Activated naive CD8-positive, alpha-beta T cell treated with anti-CD3 and anti-CD28 coated beads for 36 hours (primary cell): ENCODE results near the gene EHD1. TPM values are rescaled to one million over a fixed set of nuclear protein-coding genes. Genes with fewer than 3 reads are reported as not detected.
A peak's percentile ranks its signal among the peaks of the same experiment; 100 is the strongest.
"Not testable (repeated sequence)": the region's sequence is repeated elsewhere in the genome, so short reads cannot be mapped to it uniquely, and the experiment has no call there.

ENCODE experiments used
- DNase-seq: peaks from one replicate; pipeline ENCODE4 v3.0.0; 2021
- H3K27ac Mint-ChIP-seq: one replicate; pipeline ENCODE4 v1.8.0; 2022; ENCODE audit warnings: mild to moderate bottlenecking, moderate library complexity, mixed read lengths
- H3K27me3 Mint-ChIP-seq: one replicate; pipeline ENCODE4 v1.8.0; 2022; ENCODE audit warnings: mild to moderate bottlenecking, mixed read lengths
- H3K36me3 Mint-ChIP-seq: one replicate; pipeline ENCODE4 v1.8.0; 2021; ENCODE audit warnings: mild to moderate bottlenecking, mixed read lengths
- H3K4me1 Mint-ChIP-seq: one replicate; pipeline ENCODE4 v1.8.0; 2021; ENCODE audit warnings: mixed read lengths
- H3K4me3 Mint-ChIP-seq: one replicate; pipeline ENCODE4 v1.8.0; 2022; ENCODE audit warnings: mild to moderate bottlenecking, moderate library complexity, mixed read lengths
- H3K9me3 Mint-ChIP-seq: one replicate; pipeline ENCODE4 v1.8.0; 2022; ENCODE audit warnings: mixed read lengths
- total RNA-seq, 2 experiments: library from RNA; stranded (reverse); gene quantifications; one replicate each; pipeline ENCODE4 v1.2.3, GENCODE V29; 2021

Gene EHD1
- total RNA-seq, 2 experiments from 2014 or later: 103 to 112 TPM

DNA sequence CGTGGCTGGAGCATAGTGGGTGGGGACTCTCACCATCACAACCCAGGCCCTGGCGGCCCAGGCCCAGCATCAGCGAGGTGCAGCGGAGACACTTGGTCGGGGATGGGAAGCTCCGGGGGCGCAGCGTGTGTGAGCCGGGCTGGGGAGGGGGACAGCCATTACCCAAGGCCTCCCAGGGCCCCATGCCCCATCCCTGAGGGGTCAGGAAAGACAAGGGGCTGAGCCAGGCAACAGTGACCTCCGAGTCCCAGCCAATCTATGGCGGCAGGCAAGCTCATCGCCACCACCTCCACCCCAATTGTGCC is 45.3 kb downstream of the EHD1 start:
- no peaks in the 10 kb centered on the region for H3K27me3 Mint-ChIP-seq
- no peak overlapping the region for H3K4me3 Mint-ChIP-seq
- H3K36me3 Mint-ChIP-seq: no peaks in the 10 kb centered on the region
- H3K4me1 Mint-ChIP-seq: no peaks in the 10 kb centered on the region
- no peak for DNase-seq
- no peak overlapping the region for H3K27ac Mint-ChIP-seq
- no peaks in the 10 kb centered on the region for H3K9me3 Mint-ChIP-seq

DNA sequence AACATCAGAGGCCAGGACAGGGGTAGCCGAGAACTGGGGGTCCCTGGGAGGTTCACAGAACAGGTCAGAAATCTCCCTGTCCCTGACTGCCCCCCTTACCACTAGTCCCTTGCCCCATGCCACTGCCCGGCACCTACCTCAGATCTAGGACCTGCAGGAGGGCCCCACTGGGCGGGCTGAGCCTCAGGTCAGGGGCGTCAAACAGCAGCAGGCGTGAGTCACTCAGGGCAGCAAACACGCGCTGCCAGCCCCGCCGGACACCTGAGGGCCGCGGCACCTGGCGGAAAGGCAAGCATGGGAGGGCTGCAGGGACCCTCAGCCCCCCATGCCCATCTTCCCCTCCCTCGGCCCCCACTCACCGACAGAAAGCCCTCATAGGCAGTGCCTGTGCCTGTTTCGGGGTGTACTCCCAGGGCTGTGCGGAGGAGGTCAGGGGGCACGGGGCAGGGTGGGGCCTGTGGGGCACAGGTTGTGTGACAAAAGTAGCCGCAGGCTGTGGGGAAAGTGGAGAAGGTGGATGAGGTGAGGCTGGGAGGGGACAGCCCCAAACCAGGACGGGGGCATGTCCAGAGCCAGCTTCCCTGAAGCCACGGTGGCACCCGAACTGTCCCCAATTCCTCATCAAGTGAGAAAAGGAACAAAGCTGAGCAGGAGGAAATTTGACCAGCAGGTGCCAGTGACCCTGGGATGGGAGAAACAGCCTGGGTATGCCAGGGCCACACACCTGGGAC is 45.8 kb downstream of the EHD1 start:
- H3K27me3 Mint-ChIP-seq: no peaks in the 10 kb centered on the region
- no peak overlapping the region for H3K4me3 Mint-ChIP-seq
- DNase-seq: no peak
- no peaks in the 10 kb centered on the region for H3K4me1 Mint-ChIP-seq
- H3K36me3 Mint-ChIP-seq: no peaks in the 10 kb centered on the region
- H3K27ac Mint-ChIP-seq: no peak overlapping the region
- no peaks in the 10 kb centered on the region for H3K9me3 Mint-ChIP-seq

DNA sequence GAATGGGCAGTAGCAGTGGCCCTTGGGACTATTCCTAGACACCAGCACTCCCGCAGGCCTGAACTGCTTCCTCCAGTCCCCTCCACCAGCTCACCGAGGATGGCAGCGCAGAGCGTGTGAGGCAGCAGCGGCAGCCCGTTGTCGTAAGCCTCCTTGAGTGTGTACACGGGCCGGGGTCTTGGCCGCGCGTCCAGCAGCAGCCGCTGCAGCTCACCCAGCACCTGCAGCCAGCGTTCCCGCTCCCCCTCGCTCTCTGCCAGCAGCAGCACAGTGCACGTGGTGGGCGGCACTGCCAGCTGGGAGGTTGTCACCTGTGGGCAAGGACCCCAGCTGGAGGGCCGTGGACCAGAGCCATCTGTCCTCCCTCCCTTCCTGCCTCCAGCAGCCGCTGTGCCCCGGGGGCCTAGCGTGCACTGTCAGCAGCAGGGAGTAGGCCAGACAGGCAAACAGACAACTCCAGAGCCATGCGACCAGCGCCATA is 47.0 kb downstream of the EHD1 start:
- no peak overlapping the region for H3K4me3 Mint-ChIP-seq

DNA sequence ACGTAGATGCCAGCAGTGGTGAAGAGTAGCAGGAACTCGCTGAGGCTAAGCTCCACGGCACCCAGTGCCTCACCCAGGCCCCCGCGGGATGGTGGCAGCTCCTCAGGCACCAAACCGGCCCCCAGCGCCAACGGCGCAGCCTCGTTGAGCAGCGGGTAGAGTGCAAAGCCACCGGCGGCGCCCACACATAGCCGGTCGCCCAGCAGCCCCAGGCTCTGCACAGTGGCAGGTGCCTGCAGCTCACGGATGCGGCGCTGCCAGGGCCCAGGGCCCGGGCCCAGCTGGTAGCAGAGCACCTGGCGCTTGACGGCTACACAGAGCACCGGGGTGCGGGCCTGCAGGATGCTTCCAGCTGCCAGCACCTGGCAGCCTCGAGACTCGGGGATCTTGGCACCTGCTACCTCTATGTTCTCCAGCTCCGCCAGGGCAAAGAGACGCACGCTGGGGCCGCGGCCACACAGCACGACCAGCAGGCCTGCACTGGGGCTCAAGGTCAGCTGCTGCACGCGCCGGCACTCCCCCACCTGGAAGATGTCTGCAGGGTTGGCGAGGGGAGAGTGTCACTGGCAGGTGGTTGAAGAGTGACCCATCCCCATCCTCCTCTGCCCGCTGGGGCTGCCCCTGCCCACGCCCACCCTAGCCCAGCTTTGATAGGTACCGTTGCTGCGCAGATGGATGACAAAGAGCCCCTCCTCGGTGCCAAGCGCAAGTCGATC is 48.7 kb downstream of the EHD1 start:
- no peak overlapping the region for H3K4me3 Mint-ChIP-seq
- no peak for DNase-seq
- H3K36me3 Mint-ChIP-seq: no peaks in the 10 kb centered on the region
- no peaks in the 10 kb centered on the region for H3K9me3 Mint-ChIP-seq
- no peaks in the 10 kb centered on the region for H3K4me1 Mint-ChIP-seq
- no peak overlapping the region for H3K27ac Mint-ChIP-seq
- no peaks in the 10 kb centered on the region for H3K27me3 Mint-ChIP-seq

More for the DNA sequence above, 47.0 kb downstream of the EHD1 start:
- H3K36me3 Mint-ChIP-seq: no peaks in the 10 kb centered on the region
- no peaks in the 10 kb centered on the region for H3K4me1 Mint-ChIP-seq
- no peak for DNase-seq
- no peaks in the 10 kb centered on the region for H3K9me3 Mint-ChIP-seq
- no peak overlapping the region for H3K27ac Mint-ChIP-seq
- no peaks in the 10 kb centered on the region for H3K27me3 Mint-ChIP-seq

DNA sequence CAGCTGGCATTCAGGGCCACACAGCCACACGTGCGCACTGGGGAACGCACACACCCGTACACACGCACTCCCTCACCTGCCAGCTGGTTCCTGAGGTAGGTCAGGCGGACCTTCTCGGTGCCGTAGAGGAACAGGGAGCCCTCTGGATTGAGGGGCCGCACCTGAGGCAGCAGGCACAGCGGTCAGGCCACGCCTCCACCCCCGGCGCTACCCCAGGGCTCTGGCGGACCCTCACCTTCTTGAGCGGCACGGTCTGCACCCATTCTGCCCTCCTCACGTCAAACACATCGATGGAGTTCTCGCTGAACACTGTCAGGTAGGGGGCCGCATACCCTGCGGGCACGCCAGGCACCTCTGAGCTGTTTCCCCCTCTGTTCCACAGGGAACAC is 51.0 kb downstream of the EHD1 start:
- Mint-ChIP-seq H3K4me3 (no peak overlapping the region), H3K4me1 (no peaks in the 10 kb centered on the region), H3K36me3 (no peaks in the 10 kb centered on the region), H3K27ac (no peak overlapping the region), H3K27me3 (no peaks in the 10 kb centered on the region), H3K9me3 (no peaks in the 10 kb centered on the region)
- DNase-seq: no peak

DNA sequence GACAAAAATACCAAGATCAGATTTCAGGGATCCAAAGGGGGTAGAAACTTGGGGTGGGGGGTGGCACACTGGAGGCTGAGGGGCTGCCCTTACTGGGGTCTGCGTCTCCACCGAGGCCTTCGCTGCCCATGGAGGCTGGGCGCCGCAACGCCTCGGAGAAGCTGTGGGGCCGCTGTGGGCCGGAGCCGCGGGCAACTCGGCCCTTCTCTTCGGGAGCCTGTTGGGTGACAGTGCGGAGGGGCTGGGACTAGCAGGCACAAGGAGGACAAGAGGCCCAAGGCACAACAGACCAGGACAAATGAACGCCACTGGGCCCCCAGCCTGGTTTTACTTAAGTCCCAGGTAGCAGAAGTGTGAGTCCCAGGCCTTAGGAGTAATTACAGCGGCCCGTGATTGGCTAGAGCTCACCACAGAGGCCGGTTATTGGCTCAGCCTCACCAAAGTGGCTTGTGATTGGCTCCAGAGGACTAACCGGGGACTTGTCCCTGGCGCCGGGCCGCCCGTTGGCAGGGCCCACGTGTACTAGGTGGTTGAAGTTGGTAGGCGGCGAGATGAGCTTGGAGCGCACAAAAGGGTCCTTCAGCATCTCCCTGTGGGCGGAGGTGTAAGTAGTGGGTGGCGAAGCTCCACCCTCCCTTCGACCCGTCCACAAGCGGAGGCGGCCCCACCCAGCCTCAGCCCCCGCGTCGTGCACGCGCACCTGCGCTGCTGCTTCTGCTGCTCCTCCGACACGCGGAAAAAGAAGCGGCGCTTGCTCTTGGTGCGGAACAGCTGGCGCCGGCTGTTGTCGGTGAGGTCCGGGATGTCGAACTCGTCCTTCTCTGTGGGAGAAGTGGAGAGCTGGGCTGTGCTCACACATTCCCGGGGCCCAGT is 51.6 kb downstream of the EHD1 start:
- no peak for DNase-seq
- Mint-ChIP-seq H3K36me3 (no peaks in the 10 kb centered on the region), H3K27me3 (no peaks in the 10 kb centered on the region), H3K4me1 (no peaks in the 10 kb centered on the region), H3K4me3 (no peak overlapping the region), H3K27ac (no peak overlapping the region), H3K9me3 (no peaks in the 10 kb centered on the region)

DNA sequence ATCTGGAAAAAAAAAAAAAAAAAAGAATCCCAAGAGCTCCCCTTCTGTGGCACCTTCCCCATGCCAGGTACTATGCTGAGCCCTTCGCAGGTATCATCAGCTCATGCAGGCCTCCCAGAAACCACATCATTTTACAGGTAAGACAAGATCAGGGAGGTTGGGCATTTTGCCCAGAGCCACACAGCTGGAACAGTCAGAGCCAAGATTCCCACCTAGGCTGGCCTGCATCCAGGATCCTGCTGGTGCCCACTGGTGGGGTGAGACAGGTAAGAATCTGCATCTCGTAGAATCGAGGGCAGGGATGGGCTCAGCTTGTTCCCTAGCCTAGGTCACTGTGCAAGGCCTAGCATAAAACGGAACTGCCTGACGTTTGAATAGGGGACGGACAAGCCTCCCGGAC is 52.4 kb downstream of the EHD1 start:
- Mint-ChIP-seq H3K27ac (no peak overlapping the region), H3K27me3 (no peaks in the 10 kb centered on the region), H3K4me3 (no peak overlapping the region), H3K36me3 (no peaks in the 10 kb centered on the region), H3K9me3 (no peaks in the 10 kb centered on the region), H3K4me1 (no peaks in the 10 kb centered on the region)
- no peak for DNase-seq

DNA sequence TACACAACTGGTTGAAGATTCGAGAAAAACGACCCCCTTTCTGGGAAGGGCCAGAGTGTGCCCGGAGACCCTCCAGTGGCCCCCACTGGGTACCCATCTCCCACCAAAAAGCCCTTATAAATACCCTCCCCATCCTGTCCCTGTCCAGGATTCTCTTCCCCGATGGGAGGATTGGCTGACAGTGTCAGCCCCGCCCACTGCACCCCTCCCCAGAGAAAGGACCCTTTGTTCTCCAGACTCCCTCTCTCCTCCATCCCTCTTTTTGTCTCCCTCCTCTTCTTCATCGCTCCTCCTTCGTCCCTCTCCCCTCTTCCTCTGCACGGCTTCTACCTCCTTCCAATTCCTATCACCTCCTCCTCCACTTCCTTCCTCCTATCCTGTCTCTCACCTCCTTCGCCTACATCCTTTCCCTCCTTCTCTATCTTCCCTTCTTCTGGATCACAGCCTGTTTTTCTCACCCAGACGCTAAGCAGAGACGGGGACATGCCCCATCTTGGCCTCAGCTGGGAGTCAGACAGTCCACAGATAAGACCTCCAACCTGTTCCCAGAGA is 54.8 kb downstream of the EHD1 start:
- no peak overlapping the region for H3K4me3 Mint-ChIP-seq
- no peaks in the 10 kb centered on the region for H3K27me3 Mint-ChIP-seq
- H3K4me1 Mint-ChIP-seq: no peaks in the 10 kb centered on the region
- no peak for DNase-seq
- H3K9me3 Mint-ChIP-seq: no peaks in the 10 kb centered on the region
- H3K36me3 Mint-ChIP-seq: no peaks in the 10 kb centered on the region
- H3K27ac Mint-ChIP-seq: no peak overlapping the region

DNA sequence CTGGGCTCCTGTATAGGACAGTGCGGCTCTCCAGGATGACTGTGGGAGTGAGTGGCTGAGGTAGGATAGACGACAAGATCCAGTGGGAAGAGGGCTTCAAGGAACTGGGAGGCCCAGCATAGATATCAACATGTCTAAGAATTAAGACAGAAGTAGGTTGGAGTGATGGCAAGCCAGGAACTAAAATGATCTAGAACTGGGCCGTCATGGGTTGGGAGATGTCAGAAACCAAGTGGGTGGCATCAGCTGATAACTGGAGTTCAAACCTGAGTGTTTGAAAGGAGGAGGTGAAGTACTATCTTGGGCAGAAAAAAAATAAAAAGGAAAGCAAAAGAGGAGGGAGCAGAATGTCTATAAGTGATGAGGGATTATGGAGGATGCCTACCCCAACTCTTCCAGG is 60.9 kb downstream of the EHD1 start:
- no peaks in the 10 kb centered on the region for H3K36me3 Mint-ChIP-seq

DNA sequence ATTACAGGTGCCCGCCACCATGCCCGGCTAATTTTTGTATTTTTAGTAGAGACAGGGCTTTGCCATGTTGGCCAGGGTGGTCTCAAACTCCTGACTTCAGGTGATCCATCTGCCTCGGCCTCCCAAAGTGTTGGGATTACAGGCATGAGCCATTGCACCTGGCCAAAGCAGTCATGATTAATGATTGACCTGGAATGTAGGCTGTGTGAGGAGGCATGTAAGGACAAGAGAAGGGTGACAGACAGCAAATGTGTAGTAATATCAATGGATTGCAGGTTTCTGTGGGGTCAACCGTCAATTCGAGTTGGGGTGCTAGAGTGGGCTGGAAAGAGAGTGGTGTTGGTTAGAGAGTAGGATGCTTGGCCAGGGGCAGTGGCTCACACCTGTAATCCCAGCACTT is 63.0 kb downstream of the EHD1 start:
- not testable (repeated sequence) for H3K27me3 Mint-ChIP-seq, H3K9me3 Mint-ChIP-seq, DNase-seq, H3K4me3 Mint-ChIP-seq, H3K27ac Mint-ChIP-seq, H3K36me3 Mint-ChIP-seq, H3K4me1 Mint-ChIP-seq

More for the DNA sequence above, 60.9 kb downstream of the EHD1 start:
- Mint-ChIP-seq H3K9me3 (no peaks in the 10 kb centered on the region), H3K27me3 (no peaks in the 10 kb centered on the region), H3K27ac (no peak overlapping the region), H3K4me3 (no peak overlapping the region), H3K4me1 (no peaks in the 10 kb centered on the region)
- DNase-seq: no peak

DNA sequence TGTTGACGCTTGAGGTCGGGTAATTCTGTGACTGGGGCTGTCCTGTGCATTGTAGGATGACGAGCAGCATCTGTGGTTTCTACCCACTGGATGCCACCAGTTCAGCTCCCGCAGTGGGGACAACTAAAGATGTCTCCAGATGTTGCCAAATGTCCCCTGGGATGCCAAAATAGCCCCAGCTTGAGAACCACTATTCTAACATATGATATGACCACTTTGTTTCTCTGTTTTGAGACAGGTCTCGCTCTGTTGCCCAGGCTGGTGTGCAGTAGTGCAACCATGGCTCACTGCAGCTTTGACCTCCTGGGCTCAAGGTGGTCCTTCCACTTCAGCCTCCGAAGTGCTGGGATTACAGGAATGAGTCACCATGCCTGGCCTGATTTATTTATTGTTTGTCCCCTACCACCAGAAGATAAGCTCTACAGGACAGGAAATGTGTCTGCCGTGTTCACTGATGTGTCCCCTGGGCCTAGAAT is 63.7 kb downstream of the EHD1 start:
- Mint-ChIP-seq H3K27ac (no peak overlapping the region), H3K27me3 (no peaks in the 10 kb centered on the region), H3K9me3 (no peaks in the 10 kb centered on the region), H3K4me3 (no peak overlapping the region), H3K36me3 (peaks cover 2% of the 10 kb centered on the region), H3K4me1 (peaks cover 4% of the 10 kb centered on the region)
- no peak for DNase-seq

DNA sequence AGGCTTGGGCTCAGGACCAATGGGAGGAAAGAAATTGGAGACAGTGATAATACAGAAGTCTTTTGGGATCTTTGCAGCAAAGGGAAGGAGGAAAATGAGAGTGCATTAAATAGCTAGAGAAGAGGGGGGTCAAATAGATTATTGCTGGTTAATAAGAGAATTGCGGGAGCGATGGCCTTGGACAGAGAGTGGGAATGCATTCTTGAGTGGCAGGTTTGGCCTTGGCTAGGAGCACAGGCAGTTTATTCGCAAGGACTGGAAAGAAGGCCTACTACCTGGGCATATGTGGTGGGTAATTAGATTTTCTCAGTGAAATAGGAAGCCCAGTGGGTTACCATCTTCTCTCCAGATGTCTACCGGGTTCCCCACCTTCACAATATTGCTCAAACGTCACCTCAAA is 64.6 kb downstream of the EHD1 start:
- DNase-seq: no peak
- Mint-ChIP-seq H3K4me1 (peaks cover 11% of the 10 kb centered on the region), H3K4me3 (no peak overlapping the region), H3K27me3 (no peaks in the 10 kb centered on the region), H3K9me3 (no peaks in the 10 kb centered on the region), H3K27ac (no peak overlapping the region), H3K36me3 (peaks cover 2% of the 10 kb centered on the region)

DNA sequence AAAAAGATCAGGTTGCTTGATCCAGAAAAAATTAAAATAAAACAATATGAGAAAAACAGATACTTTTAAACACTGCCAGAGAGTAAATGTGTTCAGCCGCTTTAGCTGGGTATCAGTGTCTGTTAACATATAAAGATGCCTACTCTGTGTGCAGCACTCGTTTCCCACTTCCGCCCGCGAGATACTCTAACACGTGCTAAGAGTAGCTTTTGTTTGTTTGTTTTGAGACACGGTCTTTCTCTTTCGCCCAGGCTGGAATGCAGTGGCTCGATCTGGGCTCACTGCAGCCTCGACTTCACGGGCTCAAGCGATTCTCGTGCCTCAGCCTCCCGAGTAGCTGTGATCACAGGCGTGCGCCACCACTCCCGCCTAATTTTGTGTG is 67.5 kb downstream of the EHD1 start:
- peaks cover 17% of the 10 kb centered on the region for H3K4me1 Mint-ChIP-seq

DNA sequence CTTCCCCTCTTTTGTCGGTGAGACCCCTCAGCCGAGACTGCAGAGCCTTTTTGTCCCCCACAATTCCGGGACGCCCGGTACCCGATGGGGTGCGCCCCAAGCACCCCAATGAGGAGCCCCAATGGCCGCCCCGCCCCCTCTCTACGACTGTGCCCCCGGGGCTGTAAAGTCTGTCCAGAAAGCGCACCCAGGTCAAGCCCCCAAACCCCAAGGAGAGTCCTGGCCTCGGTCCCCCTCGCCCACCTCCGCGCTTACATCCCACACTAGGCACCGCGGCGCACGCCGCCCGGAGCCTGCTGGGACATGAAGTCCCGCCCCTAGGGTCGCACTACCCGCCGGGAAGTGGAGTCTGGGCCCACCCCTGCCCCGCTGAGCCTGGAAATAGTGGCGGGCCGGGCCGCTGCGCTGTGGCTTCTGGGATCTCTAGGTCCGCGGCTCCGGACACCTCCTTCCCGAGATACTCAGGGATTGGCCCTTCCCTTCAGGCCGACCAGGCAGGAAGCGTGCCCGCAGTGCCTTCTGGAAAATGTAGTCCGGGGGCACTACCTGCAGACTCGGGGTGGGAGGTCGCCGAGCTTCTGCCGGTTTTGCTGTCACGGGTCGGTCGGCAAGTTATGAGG is 68.0 kb downstream of the EHD1 start, which contains the start of gene MEN1:
Gene MEN1, minus strand, starts transcription at position 281 of the 620 bp plus-strand sequence. CDS start 442 bp downstream, outside the sequence.
- peak; percentile 90 for DNase-seq
- Mint-ChIP-seq H3K27ac (peak within 1 kb of the TSS; percentile 91), H3K9me3 (no peaks in the 10 kb centered on the region), H3K27me3 (no peaks in the 10 kb centered on the region), H3K4me3 (peak within 1 kb of the TSS; percentile 97), H3K4me1 (peaks cover 17% of the 10 kb centered on the region), H3K36me3 (peaks cover 8% of the 10 kb centered on the region)

More for the DNA sequence above, 67.5 kb downstream of the EHD1 start:
- Mint-ChIP-seq H3K27ac (peak overlapping the region; percentile 91), H3K4me3 (peak overlapping the region; percentile 97), H3K27me3 (no peaks in the 10 kb centered on the region), H3K36me3 (peaks cover 8% of the 10 kb centered on the region), H3K9me3 (no peaks in the 10 kb centered on the region)
- no peak for DNase-seq
